ENCODE measurements around the gene ULK4.

Gene ULK4

DNA sequence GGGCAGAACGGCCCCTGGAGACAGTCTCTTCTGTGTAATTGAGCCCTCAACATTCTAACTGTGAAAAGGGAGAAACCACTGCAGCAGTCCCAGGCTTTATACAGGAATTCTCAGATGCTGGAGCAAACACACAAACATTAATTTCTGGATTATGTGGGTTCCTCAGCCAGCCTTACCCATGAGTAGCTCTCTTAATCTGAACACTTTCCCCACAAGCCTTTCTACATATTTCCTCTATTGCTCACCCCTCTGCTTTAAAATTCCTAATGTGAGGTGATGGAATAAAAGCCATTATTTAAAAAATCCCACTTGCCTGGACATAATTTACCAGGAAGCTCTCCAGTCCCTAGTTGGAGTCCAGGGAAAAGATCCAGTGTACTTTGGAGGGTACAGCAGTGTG, 623.6 kb downstream of the ULK4 start:
- DNase-seq: no peak

DNA sequence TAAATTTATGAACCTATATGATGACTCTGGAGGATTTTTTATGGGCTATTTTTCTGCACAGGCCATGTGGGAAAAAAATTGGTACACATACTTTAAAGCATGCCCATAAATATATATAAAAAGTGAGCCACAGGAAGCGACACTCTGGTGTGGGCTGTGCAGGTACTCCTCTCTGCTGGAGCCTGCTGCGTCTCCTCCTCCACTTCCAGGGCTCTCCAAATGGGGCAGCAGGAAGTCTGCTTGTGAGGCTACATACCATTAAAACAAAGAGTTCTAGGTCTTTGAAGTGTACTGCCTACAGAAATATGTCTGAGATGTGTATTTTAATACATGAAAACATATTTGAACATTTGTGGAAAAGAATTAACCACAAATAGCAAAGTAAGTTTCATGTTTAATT, 627.5 kb downstream of the ULK4 start:
- DNase-seq: no peak

DNA sequence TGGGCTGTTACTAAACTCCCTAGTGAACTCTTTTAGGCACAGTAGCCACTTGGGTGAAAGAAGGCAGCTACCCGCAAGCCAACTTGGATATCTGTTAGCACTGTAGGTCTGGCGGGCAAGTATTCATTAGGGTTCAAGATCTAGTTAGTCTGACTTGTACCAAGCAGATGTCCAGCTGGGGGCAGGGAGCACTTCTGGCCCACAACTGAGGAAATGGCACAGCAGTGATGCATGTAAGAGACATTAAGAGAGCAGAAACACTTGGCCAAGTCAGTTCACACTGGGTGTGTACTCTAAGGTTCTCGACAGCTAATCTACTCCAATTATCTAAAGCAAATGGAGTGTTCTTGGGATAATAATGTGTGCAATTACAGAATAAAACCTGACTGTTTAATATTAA, 630.9 kb downstream of the ULK4 start:
- no peak for DNase-seq

DNA sequence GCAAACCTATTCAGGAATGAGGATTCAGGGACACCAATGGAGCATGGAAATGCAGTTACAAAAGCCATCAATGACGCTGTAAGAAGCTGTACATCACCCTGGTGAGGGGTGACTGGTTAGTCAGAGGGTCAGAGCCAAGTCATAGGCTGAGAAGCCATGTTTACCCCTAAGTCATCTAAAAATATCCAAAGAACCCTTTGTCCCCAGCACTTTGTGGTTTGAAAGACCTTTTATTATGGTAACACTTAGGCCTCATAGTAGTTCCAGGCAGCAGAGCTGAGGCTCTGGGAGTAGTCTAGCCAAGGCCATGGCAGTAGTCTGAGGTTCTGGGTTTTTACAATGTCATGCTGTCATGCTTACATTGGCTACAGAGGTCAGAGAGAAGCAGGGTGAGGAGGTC, 631.4 kb downstream of the ULK4 start:
- no peak for DNase-seq

DNA sequence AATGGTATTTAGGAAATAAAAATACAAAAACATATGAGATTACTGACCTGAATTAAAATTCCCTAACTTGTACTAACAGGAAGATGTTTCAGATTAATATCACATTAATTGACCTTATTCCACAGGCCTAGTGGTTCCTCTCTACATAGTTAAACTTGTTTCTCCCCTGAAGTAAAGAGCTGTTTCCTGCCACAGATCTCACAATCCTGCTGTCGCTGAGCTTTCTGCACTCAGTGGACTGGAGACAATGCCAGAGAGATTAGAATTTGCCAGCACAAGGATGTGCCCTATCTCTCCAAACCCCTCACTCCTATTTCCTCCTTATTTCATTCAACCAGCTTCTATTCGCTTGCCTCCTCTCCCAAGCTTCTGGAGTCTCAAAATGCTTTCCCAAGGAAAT, 632.0 kb downstream of the ULK4 start:
- no peak for DNase-seq

DNA sequence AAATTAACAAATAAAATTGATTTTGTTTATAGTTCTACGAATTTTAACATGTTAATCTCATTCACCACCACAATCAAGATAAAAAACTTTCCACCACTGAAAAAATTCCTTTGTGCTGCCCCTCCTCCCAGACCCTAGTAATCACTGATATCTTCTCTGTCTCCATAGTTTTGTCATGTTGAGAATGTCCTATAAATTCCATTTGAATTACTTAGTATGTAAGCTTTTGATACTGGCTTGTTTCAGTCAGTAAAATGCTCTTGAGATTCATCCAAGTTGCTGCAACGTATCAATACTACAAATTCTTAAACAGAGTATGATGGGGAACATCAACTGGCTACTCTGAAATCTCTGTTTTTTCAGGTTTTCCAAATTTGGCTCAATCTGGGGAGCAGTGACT, 633.0 kb downstream of the ULK4 start:
- DNase-seq: no peak

DNA sequence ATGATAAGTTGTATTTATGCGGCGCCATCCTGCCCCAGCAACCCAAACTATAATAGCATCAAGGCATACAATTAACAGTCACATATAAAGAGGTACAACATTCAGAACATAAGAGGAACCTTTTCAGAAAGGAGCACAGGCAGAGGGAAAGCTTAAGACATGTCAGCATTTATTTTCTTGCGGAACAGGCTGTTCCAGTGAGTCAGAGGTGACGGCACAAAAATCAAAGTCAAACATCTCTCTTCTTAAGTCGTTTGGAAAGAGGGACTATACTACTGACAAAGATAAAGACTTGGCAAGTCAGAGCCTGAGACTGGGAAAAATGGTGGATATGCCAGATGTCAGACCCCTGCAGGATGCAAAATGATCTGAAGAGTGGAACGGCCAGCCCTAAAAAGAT, 634.2 kb downstream of the ULK4 start:
- no peak for DNase-seq

DNA sequence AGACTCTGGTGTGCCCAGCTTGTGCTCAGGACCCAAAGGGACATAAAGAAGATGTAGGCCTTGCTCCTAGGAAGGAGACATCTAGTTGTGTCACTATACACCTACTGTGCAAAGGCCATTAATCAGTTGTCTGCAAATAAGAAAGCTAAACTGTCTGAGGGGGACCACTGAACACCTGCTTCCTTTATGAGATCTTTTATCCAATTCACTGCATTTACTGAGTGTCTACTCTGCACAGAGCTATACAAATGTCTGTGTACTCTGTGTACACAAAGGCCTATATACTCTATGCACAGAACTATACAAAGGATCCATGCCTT, 637.8 kb downstream of the ULK4 start:
- no peak for DNase-seq

DNA sequence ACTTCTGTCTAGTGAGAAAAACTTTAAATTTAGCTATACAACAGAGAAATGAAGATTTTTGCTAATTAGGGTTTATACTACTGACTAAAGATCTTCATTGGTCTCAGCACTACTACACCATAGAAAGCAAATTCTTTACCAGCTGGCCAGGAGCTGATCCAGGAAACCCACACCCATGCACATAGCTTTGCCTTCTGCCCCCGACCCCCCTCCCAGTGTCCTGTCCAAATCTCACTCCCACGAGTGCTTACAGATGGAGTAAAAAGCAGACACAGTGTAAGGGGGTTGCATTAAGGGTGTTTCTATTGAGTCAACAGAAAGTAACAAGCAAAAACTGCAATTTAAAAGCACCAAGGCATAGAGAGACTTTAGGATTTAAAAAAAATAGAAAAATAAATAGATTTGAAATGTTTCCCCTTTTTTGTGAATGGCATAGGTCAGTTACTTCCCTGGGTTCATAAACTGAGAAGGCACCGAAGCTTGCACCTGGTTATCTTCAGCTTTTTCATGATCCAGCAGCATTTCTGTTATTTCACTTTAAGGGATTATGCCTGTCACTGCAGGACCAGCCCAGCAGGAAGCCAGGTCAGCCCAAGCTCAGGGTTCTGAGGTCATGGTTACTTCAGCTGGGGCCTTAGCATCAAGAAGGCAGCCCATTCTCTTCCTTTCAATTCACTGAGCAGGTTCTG, 638.3 kb downstream of the ULK4 start:
- no peak for DNase-seq

DNA sequence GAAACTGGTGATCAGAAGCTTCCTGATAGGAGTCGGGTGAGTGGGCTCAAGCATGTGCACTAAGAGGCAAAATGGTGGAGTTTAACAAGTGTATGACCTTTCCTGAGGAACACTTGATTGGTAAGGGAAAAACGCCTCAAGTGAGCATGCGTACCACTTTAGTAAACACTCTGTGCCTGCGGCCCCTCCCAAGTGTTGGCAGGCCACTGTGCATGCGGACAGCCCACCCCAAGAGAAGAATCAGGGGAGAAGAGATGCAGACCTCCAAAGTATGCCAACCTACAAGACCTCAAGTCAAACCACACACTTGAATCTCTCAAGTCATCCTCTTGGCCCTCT, 640.3 kb downstream of the ULK4 start:
- no peak for DNase-seq

DNA sequence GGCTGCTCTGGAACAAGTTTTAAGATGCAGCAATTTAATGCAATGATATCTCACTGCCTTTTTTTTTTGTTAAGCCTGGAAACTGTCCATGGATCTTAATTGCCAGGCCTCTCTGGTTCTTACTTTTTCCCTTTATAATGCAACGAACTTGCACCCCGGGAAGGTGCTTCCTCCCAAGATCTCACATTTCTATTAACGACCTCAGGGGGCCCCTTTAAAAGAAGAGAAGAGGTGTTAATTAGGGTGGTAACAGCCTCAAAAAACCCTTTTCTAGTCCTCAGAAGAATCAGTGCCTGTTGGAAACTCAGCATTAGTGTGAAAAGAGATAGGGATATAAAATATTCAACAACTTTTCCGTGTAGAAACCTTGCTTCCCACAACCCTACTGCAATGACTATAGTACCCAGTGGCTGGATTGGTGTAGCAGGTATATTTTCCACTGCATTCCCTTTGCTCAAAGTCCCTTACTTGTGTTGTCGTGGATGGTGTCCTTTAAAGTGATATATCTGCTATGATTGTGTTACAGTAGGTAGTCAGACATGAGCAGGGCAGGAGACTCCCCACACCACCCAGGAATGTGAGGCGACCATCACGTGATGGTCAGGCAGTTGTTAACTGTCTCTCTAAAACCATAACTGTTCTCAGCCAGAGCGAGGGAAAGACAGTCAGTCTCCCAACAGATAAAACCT, 640.8 kb downstream of the ULK4 start:
- no peak for DNase-seq

DNA sequence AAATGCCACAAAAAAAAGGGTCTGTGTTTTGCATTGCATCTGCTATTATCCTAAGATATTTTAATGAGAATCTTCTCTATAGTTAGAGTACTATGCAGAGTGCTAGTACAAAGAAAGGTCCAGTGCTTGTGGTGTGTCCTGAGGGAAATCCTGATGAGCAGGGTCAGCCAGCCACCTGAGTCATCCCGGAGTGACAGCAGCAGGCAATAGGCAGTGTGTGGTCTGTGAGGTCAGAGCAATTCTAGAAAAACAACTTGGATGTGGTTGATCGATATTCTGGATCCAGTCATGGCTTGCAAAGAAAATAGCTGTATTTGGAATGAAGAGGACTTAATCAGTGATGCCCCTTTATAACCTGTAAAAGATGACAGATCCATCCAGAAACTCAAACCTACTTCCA, 643.4 kb downstream of the ULK4 start:
- DNase-seq: no peak

DNA sequence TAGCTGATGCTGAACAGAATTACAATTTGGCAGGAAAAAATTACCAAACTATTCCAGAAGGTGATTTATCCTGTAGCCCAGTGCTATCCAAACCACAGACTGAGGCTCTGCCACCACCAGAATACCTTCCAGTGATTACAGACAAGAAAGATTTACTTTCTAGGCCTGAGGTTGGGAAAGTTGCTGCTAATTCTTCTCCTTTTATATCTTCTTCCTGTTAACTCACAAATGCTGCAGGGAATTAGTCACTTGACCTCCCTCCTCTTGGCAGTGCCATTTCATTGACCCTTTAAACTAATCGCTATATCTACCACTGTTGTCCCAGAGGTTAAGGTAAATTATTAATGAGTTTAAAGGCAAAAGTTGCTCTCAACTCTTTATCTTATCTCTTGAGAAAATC, 644.2 kb downstream of the ULK4 start:
- no peak for DNase-seq

DNA sequence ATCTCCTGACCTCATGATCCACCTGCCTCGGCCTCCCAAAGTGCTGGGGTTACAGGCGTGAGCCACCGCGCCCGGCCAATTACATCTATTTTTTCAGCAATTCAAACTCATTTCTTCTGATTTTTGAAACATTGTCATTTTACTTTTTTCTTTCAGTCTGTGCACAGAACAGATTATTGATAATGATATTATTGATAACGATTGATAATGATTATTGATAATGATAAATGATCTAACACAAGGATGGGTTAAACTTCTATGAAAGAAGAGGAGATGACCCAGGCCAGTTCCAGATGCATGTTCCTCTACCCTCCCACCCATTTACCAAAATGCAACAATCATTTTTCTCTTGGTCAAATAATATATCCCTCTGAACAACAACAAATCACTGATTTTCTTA, 644.6 kb downstream of the ULK4 start:
- no peak for DNase-seq

DNA sequence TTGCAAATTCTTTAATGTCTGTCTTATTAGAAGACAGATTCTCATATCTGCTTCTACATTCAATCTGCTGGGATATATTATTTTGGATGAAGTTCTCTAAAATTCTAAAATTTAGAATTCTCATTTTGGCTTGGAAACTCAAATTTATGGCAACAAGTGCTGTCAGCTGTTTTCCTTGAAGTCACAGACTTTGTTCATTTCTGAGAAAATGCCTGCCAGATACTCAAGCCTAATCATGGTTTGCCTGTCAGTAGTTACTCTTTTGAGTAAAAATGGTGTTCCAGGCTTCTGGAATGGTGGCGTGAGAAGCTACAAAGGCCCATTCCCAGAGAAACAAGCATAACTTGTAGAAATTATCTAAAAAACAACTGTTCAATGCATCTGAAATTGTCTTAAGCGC, 646.8 kb downstream of the ULK4 start:
- no peak for DNase-seq

DNA sequence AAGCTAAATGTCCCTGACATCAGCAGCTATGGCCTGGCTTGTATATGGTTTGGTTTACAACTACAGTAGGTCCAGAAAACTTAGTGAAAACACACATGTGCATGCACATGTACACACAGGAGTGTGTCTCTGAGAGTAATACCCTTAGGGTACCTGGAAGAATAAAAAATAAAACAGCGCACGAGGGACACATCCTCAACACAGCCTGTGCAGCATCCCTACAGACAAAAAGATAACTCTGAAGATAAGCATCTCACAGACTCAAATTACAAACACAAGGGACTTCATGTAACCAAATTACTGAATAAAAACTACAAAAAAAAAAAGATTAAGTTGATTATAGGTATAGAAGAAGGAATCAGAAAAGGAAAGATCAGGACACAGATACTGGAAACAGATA, 653.8 kb downstream of the ULK4 start:
- DNase-seq: no peak

DNA sequence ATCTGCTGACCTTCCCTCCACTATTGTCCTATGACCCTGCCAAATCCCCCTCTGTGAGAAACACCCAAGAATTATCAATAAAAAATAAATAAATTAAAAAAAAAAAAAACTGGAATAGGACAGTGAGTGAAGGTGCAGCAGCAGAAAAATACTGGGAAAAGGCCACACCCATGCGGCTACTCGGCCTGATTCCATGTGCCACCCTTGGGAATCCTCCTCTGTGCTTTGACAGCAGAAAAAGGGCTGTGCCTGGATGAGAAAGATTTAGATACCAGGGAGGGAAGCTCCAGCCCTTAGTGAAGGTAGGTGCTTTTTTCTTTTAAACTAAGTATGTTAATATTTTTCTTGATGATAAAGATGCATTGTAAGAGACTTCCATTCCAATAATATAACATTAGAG, 654.8 kb downstream of the ULK4 start:
- no peak for DNase-seq

DNA sequence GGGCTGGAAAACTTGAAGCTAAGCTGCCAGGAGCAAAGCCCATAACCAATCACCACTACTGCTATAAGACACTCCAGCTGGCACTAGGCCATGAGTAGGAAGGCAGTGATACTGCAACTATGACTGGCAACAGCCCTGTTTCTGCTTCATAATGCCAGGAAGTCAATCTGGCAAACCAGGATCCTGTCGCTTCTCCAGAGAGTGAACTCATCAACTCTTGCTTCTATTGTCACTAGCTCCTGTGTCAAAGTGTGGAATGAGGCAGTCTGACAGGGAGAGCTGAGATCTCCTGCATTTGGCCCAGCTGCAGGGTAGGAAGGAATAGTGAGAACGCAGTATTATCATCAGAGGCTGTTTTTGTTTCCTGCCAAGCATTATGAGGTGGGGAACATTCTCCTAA, 657.3 kb downstream of the ULK4 start:
- DNase-seq: no peak

DNA sequence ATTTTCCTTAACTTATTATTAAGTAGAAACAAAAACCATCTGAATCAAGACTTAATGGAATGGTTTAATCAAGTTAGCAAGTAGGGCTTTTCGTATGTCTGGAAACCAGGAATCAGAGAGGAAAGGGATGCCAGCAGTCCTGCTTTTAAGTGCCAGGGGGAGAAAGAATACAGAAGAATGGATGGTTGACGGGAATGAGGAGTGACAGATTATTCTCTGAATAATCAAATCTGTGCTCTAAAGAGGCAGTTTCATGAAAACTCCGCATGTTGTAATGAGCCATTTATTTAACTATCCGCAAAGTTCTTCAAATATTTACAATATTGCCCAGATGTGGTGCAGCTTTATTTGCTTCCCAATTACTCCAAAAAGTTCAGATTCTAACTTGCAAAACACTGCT, 659.6 kb downstream of the ULK4 start:
- no peak for DNase-seq

DNA sequence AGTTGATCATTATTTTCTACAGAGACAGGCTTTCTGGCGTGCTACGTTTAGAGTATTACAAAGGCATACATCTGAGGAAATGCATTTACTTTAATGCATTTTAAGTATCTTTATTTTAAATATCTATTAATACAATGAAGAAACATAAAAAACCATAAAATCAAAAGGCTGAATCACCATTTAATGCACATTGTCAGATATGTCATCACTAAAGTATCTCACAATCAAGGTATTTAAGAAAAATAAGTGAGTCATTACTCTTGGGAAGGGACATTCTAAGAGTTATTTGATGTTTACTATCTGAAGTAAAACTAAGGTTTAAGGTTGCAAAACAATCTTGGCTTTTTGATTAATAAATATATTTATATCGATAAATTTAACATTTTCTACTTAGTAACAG, 660.4 kb downstream of the ULK4 start:
- no peak for DNase-seq

DNA sequence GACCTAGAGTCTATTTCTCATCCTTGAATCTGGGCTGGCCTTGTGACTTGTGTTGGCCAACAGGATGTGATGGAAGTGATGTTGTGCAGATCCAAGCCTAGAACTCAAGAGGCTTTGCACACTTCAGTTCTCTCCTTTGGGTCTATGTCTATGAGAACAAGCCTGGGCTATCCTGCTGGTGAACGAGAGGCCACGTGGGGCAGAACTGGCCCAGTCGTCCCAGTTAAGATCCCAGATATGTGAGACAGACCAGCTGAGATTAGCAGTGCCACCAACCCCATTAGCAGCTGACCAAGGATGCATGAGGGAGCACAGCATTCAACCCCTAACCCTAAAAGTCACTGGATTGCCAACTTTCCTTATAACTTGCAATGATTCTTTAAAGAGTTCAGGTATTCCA, 662.9 kb downstream of the ULK4 start:
- DNase-seq: no peak

DNA sequence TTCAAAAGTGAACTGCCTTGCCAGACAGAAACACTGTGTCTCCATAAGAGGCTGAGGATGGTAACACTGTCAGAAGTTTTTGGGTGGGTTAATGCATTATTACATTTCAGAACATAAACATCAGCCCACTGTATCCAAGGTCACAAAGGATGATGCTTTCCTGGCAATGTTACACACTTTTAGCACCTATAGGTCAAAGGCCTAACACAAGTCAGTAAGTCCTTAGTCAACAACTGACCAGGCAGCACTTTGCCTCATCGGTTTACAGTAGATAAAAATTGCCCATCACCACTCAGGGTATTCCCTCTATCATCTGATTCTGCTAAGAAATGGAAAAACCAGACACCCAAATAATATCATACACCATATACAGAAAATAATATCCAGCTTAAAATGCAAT, 664.2 kb downstream of the ULK4 start:
- no peak for DNase-seq

DNA sequence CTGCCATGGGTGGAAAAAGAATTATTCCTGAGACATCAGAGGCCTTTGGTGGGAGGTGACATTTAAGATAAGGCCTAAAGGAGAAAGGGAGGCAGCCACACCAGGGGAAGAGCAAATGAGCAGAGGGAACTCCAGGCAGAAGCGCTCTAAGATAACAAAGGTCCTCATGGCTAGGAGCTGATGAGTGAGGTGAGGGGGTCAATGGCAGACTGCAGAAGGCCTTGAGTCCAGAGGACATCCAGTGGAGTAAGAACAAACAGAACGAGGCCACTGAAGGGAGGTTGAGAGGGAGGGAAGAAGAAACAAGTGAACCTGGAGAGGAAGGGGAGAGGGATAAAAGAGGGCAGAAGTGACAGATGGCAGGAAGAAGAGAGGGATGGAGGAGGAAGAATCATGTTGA, 665.3 kb downstream of the ULK4 start:
- no peak for DNase-seq

DNA sequence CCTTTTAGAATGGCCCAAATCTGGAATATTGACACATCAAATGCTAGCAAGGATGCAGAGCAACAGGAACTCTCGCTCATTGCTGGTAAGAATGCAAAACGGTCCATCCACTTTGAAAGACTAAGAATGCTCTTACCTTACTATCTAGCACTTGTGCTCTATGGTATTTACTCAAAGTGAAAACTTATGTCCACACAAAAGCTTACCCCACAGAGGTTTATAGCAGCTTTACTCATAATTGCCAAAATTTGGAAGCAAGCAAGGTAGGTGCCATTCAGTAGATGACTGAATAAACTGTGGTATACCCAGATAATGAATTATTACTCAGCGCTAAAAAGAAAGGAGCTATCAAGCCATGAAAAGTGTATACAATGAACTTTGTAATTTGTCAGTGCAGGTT, 666.2 kb downstream of the ULK4 start:
- no peak for DNase-seq

DNA sequence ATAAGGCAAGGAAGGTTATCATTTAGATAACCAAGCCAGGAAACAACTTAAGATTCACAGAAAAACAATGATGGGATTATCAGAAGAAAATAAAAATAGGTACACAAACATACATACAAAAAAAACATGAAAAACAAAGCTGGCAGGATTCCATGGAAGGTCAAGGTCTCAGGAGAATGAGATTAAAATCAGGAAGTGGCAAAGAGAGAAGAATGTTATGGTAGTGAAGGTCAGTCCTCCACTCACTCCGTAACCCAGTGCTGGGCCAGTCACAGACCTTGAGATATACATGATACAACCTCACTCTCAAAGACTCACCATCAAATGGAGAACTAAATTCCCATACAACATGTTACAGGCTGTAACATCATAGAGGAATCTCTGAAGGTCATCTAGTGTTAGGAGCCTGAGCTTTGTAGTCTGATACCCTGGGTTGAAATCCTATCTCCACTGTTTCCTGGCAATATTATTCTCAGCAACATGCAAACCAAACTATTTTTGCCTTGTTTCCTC, 668.7 kb downstream of the ULK4 start:
- no peak for DNase-seq
